ENCODE data around the gene MPPED2.

The MPPED2 gene

DNA sequence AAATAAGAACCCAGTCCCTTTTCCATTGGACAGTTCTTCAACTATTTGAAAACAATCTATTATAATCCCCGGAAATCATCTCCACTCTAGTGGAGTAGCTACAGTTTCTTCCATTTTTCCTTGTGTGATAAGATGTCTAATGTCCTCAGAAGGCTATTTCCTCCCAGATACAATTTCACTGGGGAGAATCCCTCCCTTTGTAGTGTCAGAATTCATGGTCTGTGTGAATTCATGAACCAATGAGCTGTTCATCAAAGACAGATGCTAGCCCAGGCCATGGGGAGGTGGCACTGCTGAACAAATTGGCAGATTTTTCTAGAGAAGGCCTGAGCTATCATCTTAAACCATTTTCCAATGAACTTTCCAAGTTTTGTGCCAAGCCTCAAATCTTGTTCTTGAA is 45.4 kb downstream of the MPPED2 start:
- H3K36me3 ChIP-seq (ENCODE audit: insufficient read depth, low read length) = no peaks in the 10 kb centered on the region
- H3K9me3 ChIP-seq (ENCODE audit: low read length) = no peaks in the 10 kb centered on the region
- no peak overlapping the region for H2AFZ ChIP-seq (ENCODE audit: low read depth, low read length)
- no peak overlapping the region for H3K4me3 ChIP-seq (ENCODE audit: low read length)
- no peaks in the 10 kb centered on the region for H3K27me3 ChIP-seq (ENCODE audit: insufficient read depth, low read length)
- H3K4me1 ChIP-seq (ENCODE audit: insufficient read depth, low read length) = no peaks in the 10 kb centered on the region

DNA sequence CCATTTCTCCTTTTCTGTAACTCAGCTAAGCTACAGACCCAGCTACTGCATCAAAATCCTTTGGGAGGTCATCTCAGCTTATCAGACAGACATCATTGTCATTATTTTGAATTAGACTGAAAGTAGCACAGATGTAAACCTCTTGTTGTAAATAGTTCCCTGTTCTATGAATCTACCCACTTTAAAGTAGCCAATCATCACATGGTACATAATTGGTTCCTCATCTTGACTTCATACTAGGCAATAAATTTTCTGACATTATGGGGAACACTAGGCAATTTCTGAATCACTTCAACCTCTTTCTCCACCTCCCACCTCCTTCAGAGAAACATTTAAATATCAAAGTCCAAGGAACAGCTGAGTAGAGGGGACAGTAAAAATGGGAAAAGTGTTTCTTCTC is 47.9 kb downstream of the MPPED2 start:
- Histone ChIP-seq H3K27me3 (ENCODE audit: insufficient read depth, low read length) (no peaks in the 10 kb centered on the region), H3K36me3 (ENCODE audit: insufficient read depth, low read length) (no peaks in the 10 kb centered on the region), H3K4me3 (ENCODE audit: low read length) (no peak overlapping the region), H3K9me3 (ENCODE audit: low read length) (no peaks in the 10 kb centered on the region), H2AFZ (ENCODE audit: low read depth, low read length) (no peak overlapping the region), H3K4me1 (ENCODE audit: insufficient read depth, low read length) (no peaks in the 10 kb centered on the region)

DNA sequence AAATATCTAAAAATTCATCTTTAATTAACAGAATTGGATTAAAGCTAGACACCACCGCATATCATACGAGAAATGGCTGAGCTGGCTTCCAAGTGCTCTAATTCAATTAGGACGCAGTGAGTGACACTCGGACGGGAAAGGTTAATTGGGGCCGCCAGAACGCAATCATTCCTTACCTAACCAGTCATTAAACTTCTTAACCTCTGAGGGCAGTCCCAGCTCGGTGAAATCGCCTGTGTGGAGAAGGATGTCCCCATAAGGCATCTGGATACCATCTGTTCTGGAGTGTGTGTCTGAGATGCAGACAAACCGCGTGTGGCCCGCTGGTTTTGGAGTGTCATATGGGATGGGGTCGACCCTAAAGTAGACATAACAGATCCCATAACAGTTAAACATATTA is 50.3 kb downstream of the MPPED2 start:
- H2AFZ ChIP-seq (ENCODE audit: low read depth, low read length) = no peak overlapping the region
- no peak overlapping the region for H3K4me3 ChIP-seq (ENCODE audit: low read length)
- H3K9me3 ChIP-seq (ENCODE audit: low read length) = no peaks in the 10 kb centered on the region
- H3K4me1 ChIP-seq (ENCODE audit: insufficient read depth, low read length) = no peaks in the 10 kb centered on the region
- H3K27me3 ChIP-seq (ENCODE audit: insufficient read depth, low read length) = no peaks in the 10 kb centered on the region
- H3K36me3 ChIP-seq (ENCODE audit: insufficient read depth, low read length) = no peaks in the 10 kb centered on the region

DNA sequence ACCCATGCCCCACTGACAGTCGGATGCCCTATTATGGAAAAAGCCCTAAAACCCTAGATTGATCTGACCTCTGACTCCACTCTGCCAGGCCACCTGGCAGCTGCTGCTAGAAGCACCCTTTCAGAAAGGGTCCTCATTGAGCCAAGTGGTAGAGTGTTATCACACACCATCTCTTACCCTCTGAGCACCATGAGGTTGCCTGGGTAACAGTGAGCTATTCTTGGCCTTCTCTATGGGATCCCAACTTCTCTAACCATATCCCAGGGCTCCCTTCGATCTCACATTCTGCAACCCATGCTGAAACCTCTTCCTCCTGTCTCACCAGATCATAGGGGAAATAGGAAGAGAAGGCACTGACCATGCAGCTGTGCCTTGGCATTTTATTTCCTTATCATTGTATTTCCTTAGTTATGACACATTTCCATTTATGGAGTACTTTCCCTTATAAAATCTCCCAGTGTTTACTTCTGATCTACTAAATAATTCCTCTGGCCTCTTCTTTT is 52.7 kb downstream of the MPPED2 start:
- H3K4me1 ChIP-seq (ENCODE audit: insufficient read depth, low read length) = no peaks in the 10 kb centered on the region
- no peaks in the 10 kb centered on the region for H3K9me3 ChIP-seq (ENCODE audit: low read length)
- no peaks in the 10 kb centered on the region for H3K27me3 ChIP-seq (ENCODE audit: insufficient read depth, low read length)
- no peak overlapping the region for H3K4me3 ChIP-seq (ENCODE audit: low read length)
- no peaks in the 10 kb centered on the region for H3K36me3 ChIP-seq (ENCODE audit: insufficient read depth, low read length)
- H2AFZ ChIP-seq (ENCODE audit: low read depth, low read length) = no peak overlapping the region

DNA sequence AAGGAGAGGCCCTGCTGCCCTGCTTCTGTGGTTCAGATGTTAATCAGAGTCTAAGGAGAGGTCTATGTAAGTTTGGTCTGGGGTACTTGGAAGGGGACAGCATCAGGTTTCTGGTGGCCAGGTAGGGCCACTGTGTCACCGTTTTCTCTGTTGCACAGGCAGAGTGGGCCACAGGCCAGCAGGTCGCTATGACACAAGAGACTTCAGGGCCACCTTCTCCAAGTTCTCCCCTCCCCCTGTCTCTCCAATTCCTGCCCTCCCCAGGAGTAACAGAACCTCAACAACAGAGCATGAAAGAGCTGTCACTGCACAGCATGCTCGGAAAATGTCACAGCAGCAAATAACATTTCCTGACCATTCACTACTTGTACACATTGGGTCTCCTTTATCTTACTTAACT is 58.6 kb downstream of the MPPED2 start:
- H3K27me3 ChIP-seq (ENCODE audit: insufficient read depth, low read length) = no peaks in the 10 kb centered on the region
- H3K36me3 ChIP-seq (ENCODE audit: insufficient read depth, low read length) = no peaks in the 10 kb centered on the region
- H3K4me1 ChIP-seq (ENCODE audit: insufficient read depth, low read length) = no peaks in the 10 kb centered on the region
- no peak overlapping the region for H3K4me3 ChIP-seq (ENCODE audit: low read length)
- H3K9me3 ChIP-seq (ENCODE audit: low read length) = no peaks in the 10 kb centered on the region
- H2AFZ ChIP-seq (ENCODE audit: low read depth, low read length) = no peak overlapping the region

DNA sequence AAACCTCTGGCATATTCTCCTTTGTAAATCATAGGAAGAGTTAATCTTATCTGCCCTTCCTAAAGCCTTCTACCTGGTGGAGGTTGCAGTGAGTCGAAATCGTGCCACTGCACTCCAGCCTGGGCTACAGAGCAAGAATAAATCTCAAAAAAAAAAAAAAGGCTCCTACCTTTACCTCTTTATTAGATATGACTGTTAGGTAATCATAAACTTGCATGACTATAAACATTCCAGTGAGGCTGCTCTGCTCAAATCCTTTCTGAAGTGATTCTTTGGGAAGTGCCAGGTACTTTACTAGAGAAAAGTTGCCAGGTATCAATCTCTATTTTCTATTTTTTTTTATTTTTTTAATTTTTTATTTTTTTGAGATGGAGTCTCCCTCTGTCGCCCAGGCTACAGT is 59.6 kb downstream of the MPPED2 start:
- no peak overlapping the region for H2AFZ ChIP-seq (ENCODE audit: low read depth, low read length)
- no peaks in the 10 kb centered on the region for H3K9me3 ChIP-seq (ENCODE audit: low read length)
- no peaks in the 10 kb centered on the region for H3K36me3 ChIP-seq (ENCODE audit: insufficient read depth, low read length)
- no peaks in the 10 kb centered on the region for H3K27me3 ChIP-seq (ENCODE audit: insufficient read depth, low read length)
- no peak overlapping the region for H3K4me3 ChIP-seq (ENCODE audit: low read length)
- no peaks in the 10 kb centered on the region for H3K4me1 ChIP-seq (ENCODE audit: insufficient read depth, low read length)

DNA sequence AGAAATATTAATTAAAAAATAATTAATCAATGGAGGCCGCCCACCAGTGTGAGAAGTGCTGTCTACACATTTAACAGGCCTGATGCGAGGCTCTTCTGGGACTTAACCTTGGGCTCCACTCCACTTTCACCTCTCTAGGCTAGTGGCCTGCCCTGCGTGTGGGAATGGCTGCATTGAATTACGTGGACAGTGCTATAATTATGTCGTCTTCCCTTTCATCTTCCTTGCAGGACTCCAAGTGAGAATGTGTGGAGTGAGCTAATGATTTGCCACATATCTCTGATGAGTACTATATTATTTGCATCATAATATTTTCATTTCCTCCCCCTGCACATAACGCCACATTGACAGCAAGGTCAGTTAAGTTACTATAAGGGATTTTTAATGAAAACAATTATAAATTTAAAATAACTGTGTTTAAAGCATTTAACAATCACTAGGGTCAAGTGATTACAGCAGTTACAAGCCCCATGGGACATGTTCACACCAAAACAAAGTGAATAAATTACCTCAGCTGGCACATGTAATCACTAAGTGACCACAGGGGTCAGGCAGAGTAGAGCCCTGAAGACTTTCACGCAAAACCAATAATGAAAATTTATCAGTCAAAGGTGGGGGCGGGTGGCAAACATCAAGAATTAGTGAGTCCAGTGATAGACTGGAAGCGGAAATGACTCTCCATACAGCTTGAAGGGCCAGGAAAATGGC is 63.5 kb downstream of the MPPED2 start:
- Histone ChIP-seq H2AFZ (ENCODE audit: low read depth, low read length) (no peak overlapping the region), H3K4me3 (ENCODE audit: low read length) (no peak overlapping the region), H3K9me3 (ENCODE audit: low read length) (no peaks in the 10 kb centered on the region), H3K4me1 (ENCODE audit: insufficient read depth, low read length) (no peaks in the 10 kb centered on the region), H3K36me3 (ENCODE audit: insufficient read depth, low read length) (no peaks in the 10 kb centered on the region), H3K27me3 (ENCODE audit: insufficient read depth, low read length) (no peaks in the 10 kb centered on the region)

DNA sequence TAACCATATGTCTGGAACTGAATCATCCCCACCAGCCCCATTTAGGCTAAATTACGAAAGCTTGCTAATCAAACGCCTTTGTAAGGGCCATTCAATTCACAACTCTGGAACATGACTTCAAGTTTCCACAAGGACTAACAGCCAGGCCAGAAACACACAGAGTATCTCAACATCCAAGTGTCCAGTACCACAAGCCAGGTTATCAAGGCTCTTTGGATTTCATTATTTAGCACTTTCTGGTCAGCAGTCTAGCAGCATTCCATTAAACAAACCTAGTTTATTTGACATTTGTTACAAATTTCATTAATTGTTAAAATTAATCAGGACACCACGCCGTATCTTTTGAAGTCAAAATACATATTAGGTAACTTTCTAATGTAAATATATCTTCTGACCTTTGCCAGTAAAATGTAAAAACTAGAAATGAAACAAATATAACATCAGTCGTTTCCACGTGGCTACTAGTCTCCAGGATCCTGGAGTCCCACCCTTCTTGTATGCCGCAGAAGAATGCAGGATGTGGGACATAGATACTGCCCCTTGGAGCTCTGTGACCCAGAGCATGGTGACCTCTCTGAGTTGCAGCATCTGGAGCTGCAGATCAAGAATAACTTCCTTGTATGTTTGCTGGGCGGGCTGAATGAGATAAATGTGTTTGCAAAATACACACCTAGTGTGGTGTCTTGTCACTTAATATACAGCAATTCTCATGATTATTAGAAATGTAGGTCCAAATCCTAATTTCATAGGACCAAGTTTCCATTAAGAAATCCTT is 64.7 kb downstream of the MPPED2 start:
- Histone ChIP-seq H3K9me3 (ENCODE audit: low read length) (no peaks in the 10 kb centered on the region), H3K4me3 (ENCODE audit: low read length) (no peak overlapping the region), H3K4me1 (ENCODE audit: insufficient read depth, low read length) (no peaks in the 10 kb centered on the region), H2AFZ (ENCODE audit: low read depth, low read length) (no peak overlapping the region), H3K36me3 (ENCODE audit: insufficient read depth, low read length) (no peaks in the 10 kb centered on the region), H3K27me3 (ENCODE audit: insufficient read depth, low read length) (no peaks in the 10 kb centered on the region)

DNA sequence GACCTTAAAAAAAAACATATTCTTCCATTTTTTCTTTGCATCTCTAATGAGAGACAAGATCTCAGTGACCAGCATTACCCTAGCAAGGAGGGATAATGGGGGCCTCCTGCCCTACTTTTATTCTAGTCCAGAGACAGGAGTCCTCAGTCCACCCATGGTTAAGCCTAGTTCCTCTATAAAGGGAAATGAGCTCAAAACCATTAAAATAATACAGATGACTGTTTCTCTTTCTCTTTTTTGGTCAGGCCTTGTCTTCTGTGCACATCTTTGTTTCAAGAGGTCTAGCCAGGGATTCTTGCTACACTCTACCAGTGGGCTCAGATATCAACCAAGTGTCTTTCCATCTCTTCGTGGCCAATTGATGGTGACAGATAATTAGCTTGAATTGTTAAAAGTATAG is 73.1 kb downstream of the MPPED2 start:
- Histone ChIP-seq H3K36me3 (ENCODE audit: insufficient read depth, low read length) (no peaks in the 10 kb centered on the region), H3K4me3 (ENCODE audit: low read length) (no peak overlapping the region), H3K27me3 (ENCODE audit: insufficient read depth, low read length) (no peaks in the 10 kb centered on the region), H3K4me1 (ENCODE audit: insufficient read depth, low read length) (no peaks in the 10 kb centered on the region), H2AFZ (ENCODE audit: low read depth, low read length) (no peak overlapping the region), H3K9me3 (ENCODE audit: low read length) (no peaks in the 10 kb centered on the region)

DNA sequence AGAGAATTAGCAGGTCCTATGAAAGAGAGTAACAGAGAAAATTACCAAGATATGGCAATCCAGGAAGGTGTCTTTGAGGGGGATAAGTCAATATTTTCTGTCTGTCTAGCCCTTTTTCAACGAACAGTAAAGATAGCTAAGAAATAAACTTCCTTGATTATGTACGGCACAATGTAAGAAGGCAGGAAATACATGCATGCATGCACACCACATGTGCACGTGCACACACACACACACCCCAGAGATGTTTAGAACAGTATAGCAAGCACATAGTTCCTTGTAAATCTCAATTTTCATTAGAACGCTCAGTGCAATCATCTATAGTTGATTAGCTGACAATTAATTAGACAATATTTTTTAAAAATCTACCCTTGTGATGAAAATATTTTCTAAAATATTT is 74.7 kb downstream of the MPPED2 start:
- Histone ChIP-seq H3K9me3 (ENCODE audit: low read length) (no peaks in the 10 kb centered on the region), H3K27me3 (ENCODE audit: insufficient read depth, low read length) (no peaks in the 10 kb centered on the region), H3K4me3 (ENCODE audit: low read length) (no peak overlapping the region), H3K4me1 (ENCODE audit: insufficient read depth, low read length) (no peaks in the 10 kb centered on the region), H2AFZ (ENCODE audit: low read depth, low read length) (no peak overlapping the region), H3K36me3 (ENCODE audit: insufficient read depth, low read length) (no peaks in the 10 kb centered on the region)

DNA sequence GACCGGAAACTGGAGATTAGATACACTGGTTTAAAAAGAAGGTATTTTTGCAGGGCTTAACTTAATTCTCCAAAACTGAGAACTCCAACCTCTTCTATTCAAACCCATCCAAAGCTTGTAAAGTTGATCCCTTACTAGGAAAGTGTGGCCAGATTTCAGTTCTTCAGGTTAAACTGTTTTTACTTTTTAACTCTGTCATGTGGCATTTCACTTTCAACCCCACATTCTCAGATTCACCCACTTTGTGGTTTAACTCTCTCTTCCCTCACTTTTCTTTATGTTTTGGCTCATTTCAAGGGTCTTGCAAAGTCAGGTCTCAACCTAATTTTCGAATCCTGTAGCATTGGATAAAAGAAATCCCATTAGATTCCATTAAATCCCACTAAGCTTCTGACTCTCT is 75.4 kb downstream of the MPPED2 start:
- H3K36me3 ChIP-seq (ENCODE audit: insufficient read depth, low read length) = no peaks in the 10 kb centered on the region
- no peaks in the 10 kb centered on the region for H3K4me1 ChIP-seq (ENCODE audit: insufficient read depth, low read length)
- H3K9me3 ChIP-seq (ENCODE audit: low read length) = no peaks in the 10 kb centered on the region
- no peaks in the 10 kb centered on the region for H3K27me3 ChIP-seq (ENCODE audit: insufficient read depth, low read length)
- H2AFZ ChIP-seq (ENCODE audit: low read depth, low read length) = no peak overlapping the region
- no peak overlapping the region for H3K4me3 ChIP-seq (ENCODE audit: low read length)

DNA sequence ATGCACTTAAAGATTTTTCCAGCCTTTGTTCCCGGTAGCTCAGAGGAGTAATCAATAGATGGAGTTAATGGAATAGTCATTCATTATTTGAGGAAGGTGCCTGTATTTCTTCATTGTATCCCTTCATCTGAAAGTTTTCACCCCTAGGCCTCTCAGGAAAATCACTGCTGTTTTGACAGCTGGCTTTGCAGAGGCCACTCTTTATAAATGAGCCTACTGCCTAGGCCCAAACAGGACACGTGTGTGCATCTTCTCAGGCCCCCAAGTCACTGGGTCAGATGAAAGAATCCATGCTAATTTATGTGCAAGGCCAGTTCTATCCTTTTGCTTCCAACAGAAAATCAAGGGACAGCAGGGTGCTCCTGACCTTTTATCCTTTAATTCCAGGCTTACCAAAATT is 76.8 kb downstream of the MPPED2 start:
- no peak overlapping the region for H2AFZ ChIP-seq (ENCODE audit: low read depth, low read length)
- no peaks in the 10 kb centered on the region for H3K4me1 ChIP-seq (ENCODE audit: insufficient read depth, low read length)
- H3K4me3 ChIP-seq (ENCODE audit: low read length) = no peak overlapping the region
- no peaks in the 10 kb centered on the region for H3K36me3 ChIP-seq (ENCODE audit: insufficient read depth, low read length)
- H3K9me3 ChIP-seq (ENCODE audit: low read length) = no peaks in the 10 kb centered on the region
- H3K27me3 ChIP-seq (ENCODE audit: insufficient read depth, low read length) = no peaks in the 10 kb centered on the region

DNA sequence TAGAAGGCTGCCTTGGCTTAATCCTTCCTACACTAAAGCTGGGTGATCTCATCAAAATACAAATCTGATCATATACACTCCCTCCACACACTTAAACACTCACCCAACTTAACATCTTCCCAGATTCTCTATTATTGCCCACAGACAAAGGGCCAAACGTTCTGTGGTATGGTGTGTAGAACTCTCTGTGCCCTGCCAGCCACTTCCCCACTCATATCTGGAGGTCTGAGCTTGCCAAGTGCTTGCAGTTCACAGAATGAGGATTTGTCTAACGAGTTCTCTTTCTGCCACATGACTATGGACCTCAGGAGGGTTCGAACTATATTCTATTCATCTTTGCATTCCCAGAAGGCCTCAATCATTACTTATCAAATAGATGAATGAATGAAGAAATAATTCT is 77.6 kb downstream of the MPPED2 start:
- Histone ChIP-seq H3K9me3 (ENCODE audit: low read length) (no peaks in the 10 kb centered on the region), H2AFZ (ENCODE audit: low read depth, low read length) (no peak overlapping the region), H3K4me3 (ENCODE audit: low read length) (no peak overlapping the region), H3K27me3 (ENCODE audit: insufficient read depth, low read length) (no peaks in the 10 kb centered on the region), H3K36me3 (ENCODE audit: insufficient read depth, low read length) (no peaks in the 10 kb centered on the region), H3K4me1 (ENCODE audit: insufficient read depth, low read length) (no peaks in the 10 kb centered on the region)

Measured in neuron (in vitro differentiated cells).